Stimulated activated CD4-positive, alpha-beta T cell treated with anti-CD3 and anti-CD28 coated beads, Interleukin-12 subunit alpha, Interleukin-12 subunit beta, amount 100 ng/mL, for 48 hours (primary cell): ENCODE data around the gene GRIK3.
"Not testable (repeated sequence)": the region's sequence is repeated elsewhere in the genome, so short reads cannot be mapped to it uniquely, and the experiment has no call there.

ENCODE experiments used
- DNase-seq, 3 donors: peaks; one replicate each; pipeline ENCODE4 v3.0.0-alpha.2; 2020; ENCODE audit warnings: low read depth in 2 of 3, low spot score in 1 of 3

Gene GRIK3

DNA sequence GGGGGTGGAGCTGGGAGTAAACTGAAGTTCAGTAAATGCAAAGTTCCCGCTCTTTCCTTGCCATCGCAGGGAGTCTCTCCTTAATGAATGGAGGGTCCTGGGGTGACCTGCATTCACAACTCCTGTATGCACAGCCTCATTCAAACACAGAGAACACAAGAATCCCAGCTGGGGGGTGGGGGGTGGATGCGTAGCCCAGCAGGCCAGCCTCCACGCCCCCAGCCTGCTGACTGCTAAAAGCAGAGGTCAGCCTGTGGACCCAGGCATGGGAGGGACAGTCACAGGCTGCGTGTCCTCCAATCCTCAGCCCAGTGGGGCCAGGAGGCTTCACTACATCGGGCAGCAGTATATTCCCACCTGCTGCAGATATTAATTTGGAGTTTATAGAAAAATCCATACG, 263.1 kb downstream of the GRIK3 start:
- no peak for DNase-seq

DNA sequence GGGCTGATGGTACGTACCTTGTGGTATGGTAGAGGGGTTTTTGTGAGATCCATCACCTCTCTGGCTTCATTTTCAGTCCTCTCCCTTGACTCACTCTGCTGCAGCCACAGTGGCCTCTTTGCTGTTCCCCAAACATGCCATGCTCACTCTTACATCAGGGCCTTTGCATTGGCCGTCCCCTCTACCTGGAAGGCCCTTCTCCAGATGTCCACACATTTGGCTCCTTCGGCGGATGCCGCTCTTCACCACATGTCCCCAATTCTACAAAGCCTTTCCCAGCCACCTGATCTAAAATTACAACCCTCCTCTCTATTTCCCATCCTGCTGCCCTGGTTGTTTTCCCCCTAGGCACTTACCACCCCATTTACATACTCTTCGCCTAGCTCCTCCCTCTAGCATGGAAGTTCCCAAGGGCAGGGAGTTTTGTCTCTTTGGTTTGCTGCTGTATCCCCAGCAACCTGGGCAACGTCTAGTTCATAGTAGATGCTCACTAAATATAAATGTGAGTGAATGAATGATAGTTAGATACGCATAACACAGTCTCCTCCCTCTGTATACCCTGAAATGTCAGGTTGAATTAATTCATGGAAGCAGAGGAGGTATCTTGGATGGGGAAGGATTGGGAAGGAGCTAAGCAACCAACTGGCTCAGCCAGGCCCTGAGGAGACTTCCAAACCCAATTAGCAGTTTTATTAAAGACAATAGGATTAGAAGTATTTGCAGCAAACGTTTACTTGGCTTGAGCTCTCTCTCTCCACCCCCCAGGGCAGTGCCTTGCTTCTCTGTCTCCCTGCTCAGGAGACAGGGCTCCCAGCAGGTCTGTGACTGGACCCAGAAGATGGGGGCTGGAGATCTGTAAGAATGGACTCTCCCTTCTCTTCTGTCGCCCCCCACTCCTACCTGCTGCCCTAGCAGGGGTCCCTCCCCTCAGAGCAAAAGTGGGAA, 264.2 kb downstream of the GRIK3 start:
- DNase-seq = no peak

DNA sequence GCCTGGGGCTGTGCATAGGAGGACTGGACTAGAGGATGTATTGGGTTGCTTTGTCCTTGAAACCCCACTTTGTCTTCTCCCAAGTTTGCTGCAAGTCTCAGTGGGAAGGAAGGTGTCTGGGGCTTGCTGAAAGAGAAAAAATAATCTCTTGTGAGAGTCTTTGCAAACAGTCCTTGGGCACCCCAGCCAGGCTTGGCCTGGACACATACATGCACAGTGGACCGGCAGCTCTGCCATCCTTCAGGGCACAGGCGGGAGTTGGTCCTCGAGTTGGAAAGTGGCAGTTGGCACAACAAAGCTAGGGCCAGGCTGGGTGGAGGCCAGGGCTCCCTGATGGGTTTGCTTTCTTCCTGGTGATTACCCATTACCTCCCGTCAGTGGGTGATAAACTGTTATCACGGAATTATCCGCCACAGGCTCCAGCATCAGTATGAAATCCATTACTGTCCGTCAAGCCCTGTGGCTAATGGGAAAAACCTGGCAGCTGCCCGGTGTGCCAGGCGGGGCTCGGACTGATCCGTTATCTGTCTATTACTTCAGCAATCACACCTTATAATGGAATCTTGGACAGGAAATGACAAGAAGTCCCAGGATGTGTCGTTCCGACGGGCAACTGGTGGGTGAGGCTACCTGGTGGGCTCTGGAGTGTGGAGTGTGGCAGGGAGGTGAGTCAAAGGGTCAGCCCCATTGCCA, 265.7 kb downstream of the GRIK3 start:
- DNase-seq = no peak

DNA sequence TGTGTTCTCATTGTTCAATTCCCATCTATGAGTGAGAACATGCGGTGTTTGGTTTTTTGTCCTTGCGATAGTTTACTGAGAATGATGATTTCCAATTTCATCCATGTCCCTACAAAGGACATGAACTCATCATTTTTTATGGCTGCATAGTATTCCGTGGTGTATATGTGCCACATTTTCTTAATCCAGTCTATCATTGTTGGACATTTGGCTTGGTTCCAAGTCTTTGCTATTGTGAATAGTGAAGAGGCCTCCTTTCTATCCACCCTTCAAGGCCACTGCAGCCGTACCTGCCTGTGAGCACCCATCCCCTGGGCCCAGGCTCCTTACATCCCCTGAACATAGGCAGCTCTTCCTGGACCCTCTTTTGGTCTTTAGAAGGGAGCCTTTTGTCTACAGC, 266.9 kb downstream of the GRIK3 start:
- DNase-seq = not testable (repeated sequence)

DNA sequence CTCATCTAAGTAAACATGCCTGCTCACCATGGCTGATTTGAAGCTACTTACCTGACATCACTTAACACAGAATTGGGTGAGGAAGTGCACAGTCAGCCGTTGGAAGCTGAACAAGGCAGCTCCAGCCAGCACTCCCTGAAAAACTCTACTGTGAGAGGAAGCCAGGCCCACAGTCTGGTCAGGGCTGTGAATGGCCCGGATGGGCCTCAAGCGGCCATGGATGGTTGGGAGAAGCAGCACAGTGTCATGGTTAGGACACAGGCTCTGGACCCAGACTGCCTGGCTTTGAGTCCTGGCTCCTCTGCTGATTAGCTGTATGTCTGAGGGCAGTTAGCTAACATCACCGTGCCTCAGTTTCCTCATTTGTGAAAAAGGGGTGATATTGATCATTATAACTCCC, 267.8 kb downstream of the GRIK3 start:
- DNase-seq = no peak

DNA sequence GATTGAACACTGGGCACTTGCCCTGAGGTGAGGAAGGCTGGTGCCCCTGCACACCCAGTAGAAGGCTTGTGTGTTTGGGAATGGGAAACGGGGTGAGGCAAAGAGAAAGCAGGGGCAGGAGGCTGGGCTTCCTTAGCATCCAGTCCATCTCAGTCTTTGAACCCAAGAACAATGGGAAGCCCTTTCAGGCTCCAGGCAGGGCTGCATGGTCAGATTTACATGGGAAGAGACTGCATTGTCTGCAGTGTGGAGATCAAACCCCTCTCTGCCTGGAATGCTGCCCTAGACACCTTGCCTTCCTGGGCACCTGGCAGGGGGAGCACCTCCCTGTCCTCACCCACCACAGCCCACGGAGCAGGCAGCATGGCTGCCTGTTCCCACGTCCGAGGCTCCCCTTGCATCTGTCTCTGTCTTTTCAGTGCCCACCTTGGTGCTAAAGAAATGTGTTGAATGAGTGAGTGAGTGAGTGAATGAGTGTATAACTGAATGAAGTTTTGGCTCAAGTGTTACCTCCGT, 268.5 kb downstream of the GRIK3 start:
- DNase-seq = no peak

DNA sequence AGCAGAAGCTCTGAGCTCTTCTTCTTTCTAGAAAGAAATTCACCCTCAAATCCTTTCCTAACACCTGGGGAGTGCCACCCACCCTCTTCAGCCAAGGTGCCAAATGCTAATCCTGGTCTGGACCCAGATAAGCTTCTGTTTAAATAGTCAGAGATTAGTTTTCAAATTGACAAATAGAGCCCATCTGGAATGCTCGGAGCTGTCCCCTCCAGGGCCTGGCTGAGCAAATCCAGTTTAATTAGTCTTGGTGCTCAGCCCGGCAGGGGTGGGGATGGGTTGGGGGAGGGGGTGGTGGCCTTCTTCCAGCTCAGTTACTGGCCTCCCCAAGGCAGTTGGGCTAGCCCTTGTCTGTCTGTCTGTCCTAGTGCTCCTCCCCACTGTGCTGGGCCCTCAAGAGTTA, 269.5 kb downstream of the GRIK3 start:
- no peak for DNase-seq

DNA sequence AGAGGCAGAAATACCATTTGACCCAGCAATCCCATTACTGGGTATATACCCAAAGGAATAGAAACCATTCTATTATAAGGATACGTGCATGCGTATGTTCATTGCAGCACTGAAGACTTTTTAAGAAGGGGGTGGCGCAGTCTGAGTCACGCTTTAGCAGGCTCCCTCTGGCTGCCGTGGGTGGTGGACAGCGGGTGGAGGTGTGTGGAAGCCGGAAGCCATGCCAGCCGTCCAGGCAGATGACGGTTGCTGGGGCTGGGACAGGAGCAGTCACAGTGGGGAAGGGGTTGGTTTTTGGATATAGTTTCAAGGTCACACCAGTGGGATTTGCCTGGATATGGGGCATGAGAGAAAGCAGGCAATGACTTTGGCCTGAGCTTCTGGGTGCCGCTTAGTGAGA, 270.5 kb downstream of the GRIK3 start:
- no peak for DNase-seq

DNA sequence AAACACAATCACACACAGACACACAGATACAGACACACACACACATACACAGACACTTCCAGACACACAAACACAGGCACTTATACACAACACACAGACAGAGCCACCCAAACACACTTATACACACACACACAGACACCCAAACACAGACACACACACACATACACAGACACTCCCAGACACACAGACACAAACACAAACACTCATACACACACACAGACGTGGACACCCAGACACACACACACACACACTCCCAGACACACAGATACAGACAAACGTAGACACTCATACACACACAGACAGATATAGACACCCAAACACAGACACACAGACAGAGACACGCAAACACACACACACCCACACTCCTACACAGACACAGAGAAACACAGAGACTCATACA, 272.1 kb downstream of the GRIK3 start:
- DNase-seq = no peak

DNA sequence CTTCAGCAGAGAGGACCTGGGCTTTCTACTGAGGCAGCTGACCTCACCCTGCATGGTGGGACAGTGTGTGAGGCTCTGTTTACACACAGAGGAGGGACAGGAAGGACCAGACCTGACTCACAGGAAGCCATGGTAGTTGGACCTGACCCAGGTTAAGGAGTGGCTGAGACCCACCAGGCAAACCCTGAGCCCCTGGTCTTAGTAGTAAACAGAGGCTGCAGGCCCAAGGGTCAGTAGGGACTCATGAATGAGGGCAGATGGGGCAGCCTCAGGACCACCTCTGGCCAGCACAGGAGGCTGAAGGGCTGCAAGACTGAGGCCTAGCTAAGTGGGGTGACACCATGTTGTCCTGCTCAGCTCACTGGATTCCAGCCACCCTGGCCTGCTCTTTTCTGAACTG, 273.2 kb downstream of the GRIK3 start:
- DNase-seq = no peak

DNA sequence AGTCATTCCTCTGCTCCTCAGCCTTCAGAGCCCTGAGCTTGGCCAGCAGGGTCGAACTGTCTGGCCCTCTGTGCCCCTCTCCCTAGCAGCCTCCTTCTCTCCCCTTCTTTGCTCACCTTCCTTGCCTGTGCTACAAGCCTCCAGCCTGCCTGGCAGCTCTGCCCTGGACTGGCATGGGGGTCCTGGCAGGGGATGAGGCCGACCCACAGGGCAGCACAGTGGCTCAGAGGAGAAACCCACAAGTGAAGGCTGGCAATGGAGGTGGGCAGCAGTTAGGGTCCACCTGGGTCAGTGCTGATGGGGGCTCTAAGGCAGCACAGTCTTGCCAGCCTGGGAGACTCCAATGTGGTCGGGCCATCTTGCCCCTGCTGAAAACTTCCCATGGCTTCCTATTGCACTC, 274.2 kb downstream of the GRIK3 start:
- DNase-seq = no peak

DNA sequence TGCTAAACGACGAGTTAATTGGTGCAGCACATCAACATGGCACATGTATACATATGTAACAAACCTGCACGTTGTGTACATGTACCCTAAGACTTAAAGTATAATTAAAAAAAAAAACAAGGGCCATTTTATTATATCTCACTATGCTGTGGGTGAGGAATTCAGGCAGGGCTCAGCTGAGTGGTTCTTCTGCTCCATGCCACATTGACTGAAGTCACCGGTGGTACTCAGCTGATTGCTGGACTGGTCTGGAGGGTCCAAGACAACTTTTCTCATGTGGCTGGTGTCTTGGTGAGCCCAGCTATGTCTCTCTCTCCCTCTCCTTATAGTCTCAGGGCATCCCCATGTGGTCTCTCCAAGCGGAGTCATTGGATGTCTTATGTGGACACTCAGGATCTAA, 275.0 kb downstream of the GRIK3 start:
- DNase-seq = no peak

DNA sequence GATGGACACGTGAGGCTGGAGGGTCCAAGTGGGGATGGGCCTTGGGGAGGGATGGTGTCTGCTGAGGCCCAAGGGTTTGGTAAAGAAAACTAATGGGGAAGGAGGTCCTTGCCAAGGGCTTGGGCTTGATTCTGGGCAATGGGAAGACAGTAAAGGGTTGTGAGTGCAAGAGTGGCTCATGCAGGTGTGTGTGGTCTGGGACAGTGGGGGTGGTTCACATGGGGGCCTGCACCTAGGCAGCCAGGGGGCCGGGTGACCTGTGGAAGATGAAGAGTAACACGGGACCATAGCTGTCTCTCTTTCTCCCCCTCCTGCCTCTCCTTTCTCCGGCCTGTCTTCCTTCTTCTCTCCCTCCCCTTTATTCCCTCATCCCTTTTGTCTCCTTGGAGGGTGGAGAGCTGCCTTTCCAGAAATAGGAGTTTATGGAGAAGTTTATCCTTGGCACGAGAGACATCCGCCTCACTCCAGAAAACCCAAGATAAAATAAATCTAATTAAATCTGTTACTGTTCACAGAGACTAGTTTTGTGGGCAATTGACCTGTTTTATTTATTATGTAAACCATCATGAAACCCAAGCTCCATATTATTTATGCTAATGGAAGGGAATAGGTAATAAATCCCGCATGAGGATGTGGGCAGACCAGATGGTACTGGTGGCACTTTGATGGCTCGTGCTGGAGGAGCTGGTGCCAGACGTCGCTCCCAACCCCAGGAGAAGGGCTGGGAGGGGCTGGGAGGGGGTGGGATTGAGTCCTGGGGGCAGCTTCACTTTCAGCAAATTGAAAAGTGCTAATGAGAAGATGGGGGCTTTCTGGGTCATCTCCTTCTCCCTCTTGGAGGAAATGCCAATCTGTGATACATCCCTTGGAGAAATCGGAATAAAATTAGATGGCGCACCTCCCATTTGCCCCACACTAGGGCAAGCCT, 278.7 kb downstream of the GRIK3 start:
- DNase-seq = no peak

DNA sequence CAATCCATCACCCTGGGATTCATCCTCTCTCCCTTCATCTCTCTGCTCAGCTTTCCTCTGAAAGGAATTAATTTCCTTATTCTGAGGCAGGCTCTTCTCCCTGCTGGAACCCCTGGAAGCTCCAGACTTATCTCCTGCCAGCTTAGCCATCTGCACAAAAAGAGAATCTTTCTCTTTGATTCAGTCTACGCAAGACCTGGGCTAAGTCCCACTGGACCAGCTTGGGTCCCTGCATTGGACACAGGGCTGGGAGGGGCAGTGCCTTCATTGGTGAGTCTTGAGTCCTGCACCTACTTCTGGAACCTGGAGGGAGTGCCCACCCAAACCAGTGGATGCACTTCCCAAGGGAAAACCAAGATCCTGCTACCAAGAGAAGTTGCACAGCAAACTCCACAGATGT, 279.9 kb downstream of the GRIK3 start:
- DNase-seq = no peak

DNA sequence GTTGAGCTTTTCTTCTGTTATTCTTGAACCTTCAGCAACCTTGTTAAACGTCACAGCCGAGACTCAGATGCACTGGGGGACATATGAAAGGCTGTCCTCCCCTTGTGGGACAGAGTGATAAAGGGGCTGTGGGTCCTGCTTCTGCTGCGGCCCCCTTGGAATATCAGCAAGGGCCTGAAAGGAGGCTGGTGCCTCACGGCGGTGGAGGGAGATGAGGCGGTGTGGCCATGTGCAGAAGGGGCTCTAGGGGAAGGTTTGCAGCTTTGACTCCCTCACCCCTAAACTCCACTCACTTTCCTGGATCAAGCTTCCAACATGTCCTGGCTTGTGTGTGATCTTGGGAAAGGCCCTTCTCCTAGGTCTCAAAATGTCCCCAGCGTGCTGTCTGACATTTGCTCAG, 280.9 kb downstream of the GRIK3 start:
- DNase-seq = no peak

DNA sequence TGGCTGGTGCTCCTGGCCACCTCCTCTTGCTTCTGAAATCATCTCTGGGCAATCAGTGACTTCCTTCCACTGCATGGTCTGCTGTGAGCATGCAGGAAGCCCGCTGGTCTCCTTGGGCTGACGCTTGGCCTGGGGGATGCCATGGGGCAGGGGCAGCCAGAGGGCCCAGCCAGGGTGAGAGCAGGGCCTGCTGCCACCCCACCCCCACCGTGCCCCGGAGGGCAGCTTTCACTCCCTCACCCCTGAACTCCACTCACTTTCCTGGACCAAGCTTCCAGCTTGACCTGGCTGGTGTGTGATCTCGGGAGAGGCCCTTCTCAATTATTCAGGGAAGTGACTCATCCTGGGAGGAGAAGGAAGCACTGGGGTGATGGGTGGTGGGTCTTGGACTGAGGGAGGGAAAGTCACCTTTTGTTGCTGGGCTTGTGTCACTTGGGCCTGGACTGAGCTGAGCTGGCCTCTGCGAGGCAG, 281.4 kb downstream of the GRIK3 start:
- no peak for DNase-seq

DNA sequence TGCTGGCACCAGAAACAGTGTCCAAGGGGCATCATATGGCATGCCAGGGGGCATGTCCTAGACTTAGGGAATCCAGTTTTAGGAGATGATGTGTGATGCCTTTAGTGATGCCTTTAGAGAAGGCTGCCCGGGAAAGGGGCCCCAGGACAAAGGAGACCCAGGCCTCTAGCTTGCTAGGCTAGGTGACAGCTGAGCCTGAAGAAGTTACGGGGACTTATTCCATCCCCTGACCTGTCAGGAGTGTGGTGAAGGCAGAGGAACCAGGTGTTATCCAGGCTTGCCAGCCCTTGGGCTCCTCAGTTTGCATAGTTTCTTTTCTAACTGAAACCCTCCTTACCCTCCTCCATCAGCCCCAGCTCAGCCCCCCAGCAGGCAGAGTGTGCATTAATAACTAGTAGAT, 281.9 kb downstream of the GRIK3 start:
- DNase-seq = no peak

DNA sequence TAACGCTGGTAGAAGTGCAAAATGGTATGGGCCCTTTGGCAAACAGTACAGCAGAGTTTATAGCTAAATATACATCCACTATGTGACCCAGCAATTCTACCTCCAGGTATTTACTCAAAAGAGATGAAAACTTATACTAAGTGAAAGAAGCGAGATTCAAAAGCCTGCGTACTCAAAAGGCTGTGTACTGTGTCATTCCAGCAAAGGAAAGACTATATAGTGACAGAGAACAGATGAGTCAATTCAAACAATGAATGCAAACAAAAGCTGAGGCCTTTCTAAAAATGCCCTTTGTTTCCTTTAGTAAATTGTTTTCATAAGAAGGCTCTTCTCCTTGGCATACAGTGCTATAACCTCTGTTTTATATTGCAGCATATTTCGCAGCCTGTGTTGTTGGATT, 282.8 kb downstream of the GRIK3 start:
- no peak for DNase-seq

DNA sequence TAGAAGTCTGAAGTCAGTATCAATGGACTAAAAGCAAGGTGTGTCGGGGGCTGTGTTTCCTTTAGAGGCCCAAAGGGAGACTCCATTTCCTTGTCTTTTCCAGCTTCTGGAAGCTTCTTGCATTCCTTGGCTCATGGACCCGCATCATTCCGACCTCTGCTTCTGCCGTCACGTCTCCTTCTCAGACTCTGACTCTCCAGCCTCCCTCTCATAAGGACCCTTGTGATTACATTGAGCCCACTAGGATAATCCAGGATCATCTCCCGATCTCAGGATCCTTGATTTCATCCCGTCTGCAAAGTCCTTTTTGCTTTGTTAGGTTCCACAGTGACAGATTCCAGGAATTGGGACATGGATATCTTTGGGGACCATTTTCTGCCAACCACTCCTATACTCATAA, 285.8 kb downstream of the GRIK3 start:
- DNase-seq = no peak
